Hematopoietic multipotent progenitor cell treated with erythropoietin and hydrocortisone succinate and interleukin-3 and kit ligand, for 15 days (in vitro differentiated cells): ENCODE results near the gene NPIPB6.
A peak's percentile ranks its signal among the peaks of the same experiment; 100 is the strongest.
"Not testable (repeated sequence)": the region's sequence is repeated elsewhere in the genome, so short reads cannot be mapped to it uniquely, and the experiment has no call there.

ENCODE experiments used
- DNase-seq: peaks from one replicate; pipeline ENCODE4 v3.0.0-alpha.2; 2015; ENCODE audit warnings: low spot score

NPIPB6 gene

DNA sequence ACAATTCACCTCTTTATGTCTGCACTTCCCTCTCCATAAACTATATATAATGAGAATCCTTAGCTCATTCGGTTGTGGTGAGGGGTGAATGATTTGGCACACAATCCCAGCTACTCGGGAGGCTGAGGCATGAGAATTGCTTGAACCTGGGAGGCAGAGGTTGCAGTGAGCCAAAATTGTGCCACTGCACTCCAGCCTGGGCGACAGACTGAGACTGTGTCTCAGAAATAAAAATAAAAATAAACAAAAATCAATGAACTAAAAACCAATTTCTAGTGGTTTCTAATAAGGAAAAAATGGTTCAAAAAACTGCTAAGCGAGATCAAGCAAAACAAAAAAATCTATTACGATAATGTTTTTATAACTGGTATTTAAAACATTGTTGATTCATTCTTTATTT, at the start of gene NPIPB6:
Gene NPIPB6, minus strand, starts transcription at position 101 of the 400 bp plus-strand sequence. CDS start 686 bp downstream, outside the sequence.
- DNase-seq = not testable (repeated sequence)

DNA sequence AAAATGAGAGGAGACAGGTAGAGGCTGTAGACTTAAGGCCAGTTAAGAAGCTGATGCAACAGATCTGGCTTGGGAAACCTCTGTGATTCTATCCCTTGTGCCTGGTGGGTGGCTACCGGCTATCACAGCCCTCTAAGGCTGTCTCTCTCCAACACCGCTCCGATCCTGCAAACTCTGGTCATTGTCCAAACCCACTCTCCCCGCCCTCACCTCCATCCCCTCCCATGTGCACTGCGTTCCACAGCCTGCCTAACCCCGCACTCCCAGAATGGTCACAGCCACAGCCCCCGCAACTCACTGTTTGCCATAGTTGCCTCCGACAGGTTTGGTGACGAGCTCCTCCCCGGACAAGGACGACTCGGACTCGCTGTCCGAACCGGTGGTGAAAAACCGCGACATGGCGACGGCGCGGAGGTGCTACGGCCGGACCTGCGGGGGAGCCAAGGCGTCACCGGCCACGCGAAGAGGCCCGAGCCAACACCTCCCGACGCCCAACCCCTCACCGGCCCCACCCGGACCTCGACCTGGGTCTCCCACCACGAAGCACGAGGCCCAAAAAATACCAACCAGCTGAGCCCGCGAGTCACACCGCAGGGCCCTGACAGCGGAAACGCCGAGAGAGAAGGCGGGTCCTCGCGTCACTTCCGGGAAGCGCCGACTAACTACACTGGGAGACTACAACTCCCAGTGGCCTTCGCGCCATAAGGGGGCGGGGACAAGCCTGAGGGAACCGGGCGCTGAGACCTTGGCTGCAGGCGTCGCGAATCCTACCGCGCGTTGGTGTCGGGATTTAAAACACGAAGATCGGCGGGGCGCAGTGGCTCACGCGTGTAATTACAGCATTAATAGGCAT, 40.1 kb upstream of the NPIPB6 start, which contains the start of gene EIF3CL:
Gene EIF3CL, minus strand, starts transcription at position 622 of the 853 bp plus-strand sequence. Its CDS starts 223 bp downstream, at position 399.
- not testable (repeated sequence) for DNase-seq

DNA sequence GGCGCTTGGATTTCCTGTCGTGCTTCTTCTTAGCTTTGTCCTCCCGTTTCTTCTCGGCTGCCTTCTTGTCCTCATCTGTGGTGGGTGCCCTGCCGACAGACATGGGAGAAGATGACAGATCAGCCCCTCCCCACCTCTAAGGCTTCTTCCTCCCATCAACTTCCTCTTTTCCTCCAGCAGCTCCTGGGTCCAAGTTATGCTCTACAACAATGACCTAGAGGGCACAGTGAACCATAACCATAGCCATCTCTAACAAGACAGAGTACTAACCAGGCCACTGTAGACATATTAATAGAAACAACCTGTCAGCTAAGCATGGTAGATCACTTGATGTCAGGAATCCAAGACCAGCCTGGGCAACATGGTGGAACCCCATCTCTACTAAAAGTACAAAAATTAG, 28.7 kb upstream of the NPIPB6 start:
- not testable (repeated sequence) for DNase-seq

DNA sequence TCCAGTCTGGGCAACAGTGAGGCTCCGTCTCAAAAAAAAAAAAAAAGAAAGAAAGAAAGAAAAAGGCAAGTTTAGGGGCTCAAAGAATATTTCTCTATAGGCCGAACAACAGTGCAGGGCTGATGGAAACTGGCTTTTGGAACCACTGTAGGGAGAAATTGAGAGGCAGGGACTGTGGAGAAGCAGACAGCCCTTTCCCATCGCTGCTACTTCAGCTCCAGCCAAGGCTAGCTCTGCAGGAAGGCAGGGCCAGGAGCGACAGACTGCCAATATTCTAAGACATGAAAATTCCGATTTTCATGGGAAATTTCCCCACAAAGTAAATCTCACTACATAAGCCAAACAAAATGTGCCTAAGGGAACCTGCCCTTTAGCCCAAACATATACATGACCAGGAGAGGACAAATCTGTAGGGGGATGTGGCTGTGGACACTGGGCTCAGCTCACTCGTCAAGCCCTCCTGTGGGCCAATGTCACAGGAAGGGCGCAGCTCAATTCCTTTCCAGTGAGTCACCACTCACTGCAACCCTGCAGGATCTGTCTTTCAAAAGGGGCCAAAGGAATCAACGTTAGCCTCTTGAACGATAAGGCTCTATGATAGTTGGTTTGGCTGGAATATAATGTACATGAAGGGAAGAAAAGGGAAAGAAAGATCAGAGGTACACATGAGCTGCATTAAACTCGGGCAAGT, 19.0 kb upstream of the NPIPB6 start:
- not testable (repeated sequence) for DNase-seq

DNA sequence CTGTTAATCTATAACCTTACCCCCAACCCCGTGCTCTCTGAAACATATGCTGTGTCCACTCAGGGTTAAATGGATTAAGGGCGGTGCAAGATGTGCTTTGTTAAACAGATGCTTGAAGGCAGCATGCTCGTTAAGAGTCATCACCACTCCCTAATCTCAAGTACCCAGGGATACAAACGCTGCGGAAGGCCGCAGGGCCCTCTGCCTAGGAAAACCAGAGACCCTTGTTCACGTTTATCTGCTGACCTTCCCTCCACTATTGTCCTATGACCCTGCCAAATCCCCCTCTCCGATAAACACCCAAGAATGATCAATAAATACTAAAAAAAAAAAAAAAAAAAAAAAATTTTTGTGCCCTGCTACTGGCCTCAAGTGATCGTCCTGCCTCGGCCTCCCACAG, 14.5 kb upstream of the NPIPB6 start:
- not testable (repeated sequence) for DNase-seq

DNA sequence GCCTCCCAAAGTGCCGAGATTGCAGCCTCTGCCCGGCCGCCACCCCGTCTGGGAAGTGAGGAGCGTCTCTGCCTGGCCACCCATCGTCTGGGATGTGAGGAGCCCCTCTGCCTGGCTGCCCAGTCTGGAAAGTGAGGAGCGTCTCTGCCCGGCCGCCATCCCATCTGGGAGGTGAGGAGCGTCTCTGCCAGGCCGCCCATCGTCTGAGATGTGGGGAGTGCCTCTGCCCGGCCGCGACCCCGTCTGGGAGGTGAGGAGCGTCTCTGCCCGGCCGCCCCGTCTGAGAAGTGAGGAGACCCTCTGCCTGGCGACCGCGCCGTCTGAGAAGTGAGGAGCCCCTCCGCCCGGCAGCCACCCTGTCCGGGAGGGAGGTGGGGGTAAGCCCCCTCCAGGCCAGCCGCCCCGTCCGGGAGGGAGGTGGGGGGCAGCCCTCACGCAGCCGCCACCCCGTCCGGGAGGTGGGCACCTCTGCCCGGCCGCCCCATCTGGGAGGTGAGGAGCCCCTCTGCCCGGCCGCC, 13.9 kb upstream of the NPIPB6 start:
- not testable (repeated sequence) for DNase-seq

DNA sequence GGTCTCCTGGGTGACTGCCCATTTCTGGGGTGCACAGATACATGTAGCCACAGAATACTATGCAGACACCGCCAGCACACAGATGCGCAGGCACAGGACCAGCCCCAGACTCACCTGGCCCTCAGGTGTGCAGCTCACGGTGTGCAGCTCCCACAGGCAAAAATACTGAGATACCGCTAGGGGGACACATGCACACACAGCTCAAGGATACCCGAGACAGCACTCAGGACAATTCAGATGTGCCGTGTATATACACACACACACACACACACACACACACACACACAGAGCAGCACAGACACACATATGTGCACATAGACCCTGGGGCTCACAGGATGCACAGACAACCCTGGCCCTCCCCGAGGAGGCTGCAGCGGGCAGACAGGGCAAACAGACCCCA, 11.8 kb upstream of the NPIPB6 start:
- not testable (repeated sequence) for DNase-seq

DNA sequence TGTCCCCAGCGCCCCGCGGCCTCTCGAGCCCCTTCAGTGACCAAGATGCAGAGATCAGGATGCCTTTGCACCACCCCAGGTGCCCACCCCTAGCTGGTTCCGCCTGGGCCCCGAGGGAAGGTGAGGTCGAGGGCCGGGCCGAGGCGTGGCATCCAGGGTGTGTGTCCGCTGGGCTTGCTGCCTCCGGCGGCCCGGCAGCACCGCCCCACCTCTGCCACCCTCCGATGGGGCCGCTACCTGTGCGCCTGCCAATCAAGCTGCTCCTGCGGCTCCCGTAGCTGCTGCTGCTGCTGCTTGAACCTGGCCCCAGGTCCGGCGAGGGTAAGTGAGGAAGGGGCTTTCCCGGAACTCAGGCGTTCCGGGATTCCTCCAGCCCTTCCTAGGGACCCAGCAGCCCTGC, 11.0 kb upstream of the NPIPB6 start:
- DNase-seq = not testable (repeated sequence)

DNA sequence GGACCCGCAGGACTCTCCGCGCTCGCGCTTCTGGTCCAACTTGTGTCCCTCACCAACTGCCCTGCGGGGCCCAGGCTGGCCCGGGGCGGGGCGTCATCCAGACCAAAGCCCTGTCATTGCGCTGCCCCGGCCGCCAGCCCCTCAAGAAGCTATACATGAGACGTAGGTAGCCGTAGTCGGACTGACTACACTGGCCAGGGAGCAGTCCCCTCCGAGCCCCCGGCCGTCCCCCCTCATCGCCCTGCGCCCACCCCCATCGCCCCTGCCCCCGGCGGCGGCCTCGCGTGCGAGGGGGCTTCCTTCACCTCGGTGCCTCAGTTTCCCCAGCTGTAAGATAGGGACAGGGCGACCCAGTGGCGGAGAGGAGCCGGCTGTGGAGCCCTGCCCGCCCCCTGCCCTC, 4.6 kb upstream of the NPIPB6 start:
- not testable (repeated sequence) for DNase-seq

DNA sequence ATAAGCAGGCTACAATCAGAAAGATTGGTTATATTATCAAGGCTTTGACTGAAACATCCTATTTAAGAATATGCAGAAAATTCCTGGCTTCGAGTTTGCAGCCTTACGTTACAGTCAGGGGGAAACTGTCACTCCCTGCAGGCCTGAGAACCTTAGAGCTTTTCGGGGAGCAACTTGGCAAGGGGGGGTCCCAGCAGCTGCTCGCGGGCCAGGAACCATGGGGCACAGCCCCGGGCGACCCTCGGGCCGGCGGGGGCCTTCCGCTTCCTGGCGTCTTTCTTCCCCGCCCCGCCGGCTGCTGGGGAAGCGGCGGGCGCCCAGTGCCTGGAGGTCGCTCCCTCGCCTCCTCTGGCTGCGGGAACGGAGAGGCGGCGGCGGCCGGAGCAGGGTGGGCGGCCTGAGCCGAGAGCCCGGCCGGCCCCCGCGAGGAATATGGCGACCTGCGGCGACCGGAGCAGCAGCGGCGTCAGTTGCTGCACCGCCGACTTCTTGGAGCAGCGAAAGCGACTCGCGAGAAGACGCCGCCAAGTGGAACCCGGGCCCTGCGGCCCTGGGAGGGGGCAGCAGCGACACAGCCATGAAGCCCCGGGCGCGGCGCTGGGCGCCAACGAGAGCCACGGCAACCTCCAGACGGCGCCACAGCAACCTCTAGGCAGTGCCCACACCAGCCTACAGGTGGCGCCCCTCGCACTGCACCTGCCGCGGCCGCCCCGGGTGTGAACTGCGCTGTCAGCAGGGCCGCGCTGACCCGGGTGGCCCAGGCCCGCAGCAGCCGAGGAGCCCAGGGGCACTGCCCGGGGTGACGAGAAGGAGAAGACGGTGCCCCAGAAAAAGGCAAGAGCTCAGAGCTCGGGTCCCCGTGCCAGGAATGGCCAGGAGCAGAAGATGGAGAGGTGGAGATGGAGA, 1.2 kb upstream of the NPIPB6 start:
- DNase-seq = not testable (repeated sequence)

DNA sequence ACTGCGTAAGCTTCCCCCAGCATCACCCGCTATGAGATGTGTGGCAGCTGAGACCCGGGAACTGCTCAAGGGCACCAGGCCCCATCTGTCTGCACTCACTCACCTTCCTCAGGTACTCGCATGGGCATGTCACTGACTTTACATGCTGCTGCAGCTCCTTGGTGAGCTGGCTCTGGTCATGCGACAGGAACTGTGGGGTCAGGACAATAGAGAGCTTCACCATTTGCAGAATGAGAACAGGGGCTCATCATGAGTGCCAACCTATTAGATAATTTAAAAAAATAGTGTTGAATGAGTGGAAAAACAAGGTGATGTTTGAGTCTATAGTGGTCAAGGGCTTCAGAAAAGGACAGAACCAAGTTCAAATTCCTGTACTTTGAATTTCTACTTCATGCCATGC, 708 bp downstream of the NPIPB6 start:
- not testable (repeated sequence) for DNase-seq

DNA sequence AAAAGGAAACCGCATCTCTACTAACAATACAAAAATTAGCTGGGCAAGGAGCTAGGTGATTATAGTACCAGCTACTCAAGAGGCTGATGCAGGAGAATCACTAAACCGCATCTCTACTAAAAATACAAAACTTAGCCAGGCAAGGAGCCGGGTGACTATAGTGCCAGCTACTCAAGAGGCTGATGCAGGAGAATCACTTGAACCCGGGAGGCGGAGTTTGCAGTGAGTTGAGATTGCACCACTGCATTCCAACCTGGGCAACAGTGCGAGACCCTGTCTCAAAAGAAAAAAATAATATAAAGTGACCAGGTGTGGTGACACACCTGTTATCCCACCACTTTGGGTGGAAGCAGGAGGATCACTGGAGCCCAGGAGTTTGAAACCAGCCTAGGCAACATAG, 25.1 kb downstream of the NPIPB6 start:
- DNase-seq = not testable (repeated sequence)

DNA sequence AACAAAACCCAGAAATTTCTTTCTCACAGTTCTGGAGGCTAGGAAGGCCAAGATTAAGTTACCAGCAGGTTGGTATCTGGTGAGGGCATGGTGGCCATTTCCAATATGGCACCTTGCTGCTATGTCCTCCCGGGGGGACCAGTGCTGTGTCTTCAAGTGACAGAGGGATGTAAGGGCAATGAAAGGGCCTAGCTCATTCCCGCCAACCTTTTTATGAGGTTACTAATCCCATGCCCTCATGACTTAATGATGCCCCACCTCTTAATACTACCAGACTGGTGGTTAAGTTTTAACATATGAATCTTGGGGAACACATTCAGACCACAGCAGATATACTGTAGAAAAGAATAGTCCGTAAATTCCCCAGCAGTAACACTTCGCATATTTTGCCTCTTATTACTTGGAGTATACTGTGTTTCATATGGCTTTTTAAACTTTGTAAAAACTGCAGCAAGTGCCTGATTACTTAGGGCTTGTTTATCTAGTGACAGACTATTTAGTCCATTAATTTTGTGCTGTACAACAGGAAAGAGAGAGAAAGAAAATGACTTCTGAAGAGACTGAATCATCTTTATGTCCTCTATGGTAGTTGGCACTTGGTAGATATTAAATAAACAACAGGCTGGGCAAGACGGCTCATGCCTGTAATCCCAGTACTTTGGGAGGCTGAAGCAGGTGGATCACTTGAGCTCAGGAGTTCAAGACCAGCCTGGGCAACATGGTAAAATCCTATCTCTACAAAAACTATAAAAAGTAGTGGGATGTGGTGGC, 26.2 kb downstream of the NPIPB6 start:
- not testable (repeated sequence) for DNase-seq

DNA sequence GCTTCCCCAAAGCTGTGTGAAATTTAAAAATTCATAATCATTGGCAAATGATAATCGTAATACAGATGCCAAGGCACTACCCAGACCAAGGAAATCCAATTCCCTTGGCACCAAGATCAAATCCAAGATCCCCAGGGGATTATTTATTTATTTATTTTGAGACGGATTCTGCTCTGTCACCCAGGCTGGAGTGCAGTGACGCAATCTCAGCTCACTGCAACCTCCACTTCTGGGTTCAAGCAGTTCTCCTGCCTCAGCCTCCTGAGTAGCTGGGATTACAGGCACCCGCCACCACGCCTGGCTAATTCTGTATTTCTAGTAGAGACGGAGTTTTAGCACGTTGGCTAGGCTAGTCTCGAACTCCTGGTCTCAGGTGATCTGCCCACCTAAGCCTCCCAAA, 27.6 kb downstream of the NPIPB6 start:
- DNase-seq = not testable (repeated sequence)

DNA sequence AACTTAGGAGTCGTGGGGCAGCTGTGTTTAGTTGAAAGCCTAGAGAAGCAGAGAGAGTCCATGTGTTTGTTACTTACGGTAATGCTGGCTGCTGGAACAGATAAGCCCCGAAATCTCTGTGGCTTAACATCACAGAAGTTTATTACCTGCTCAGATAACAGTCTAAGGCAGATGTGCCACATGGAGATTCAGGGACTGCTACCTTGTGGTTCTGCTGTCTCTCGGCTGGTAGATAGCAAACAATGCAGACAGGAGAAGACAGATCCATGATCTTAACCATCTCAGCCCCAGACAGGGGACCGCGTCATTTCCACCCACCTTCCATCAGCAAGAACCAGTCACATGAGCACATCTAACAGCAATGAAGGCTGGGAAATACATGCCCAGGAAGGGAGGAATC, 30.7 kb downstream of the NPIPB6 start:
- not testable (repeated sequence) for DNase-seq

DNA sequence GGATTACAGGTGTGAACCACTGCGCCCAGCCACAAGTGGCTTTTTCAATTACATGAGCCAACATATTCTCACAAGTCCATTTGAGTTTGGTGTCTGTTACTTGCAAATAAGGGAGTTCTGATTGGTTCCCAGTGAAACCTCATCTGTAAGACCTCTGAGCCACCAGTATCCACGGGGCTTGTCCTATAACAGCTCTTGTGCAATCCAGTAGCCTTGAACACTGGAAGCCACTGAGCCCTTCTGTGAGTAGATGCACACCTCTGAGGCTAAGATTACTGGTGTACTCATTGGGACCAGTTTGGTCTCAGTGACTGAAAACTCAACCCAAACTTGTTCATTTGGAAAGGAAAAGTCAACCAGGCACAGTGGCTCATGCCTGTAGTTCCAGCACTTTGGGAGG, 32.3 kb downstream of the NPIPB6 start:
- DNase-seq = not testable (repeated sequence)

DNA sequence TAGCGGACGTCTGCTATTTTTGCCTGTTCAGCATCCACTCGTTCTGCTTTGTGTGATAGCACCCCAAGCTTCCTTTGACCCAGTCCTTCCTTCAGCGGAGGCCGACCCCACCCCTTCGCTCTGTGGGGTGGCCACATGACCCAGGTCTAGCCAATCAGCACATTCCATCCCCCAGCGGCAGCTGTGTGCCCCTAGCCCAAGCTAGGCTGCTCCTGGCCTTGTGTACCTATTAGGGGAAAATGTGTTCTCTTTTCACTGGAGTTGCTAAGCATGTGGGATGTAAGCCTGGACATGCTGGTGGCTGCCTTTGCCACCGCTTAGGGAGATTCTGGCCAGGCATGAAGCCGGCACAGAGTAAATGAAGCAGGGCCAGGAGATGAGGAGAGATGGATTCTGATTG, 33.1 kb downstream of the NPIPB6 start:
- DNase-seq = not testable (repeated sequence)

DNA sequence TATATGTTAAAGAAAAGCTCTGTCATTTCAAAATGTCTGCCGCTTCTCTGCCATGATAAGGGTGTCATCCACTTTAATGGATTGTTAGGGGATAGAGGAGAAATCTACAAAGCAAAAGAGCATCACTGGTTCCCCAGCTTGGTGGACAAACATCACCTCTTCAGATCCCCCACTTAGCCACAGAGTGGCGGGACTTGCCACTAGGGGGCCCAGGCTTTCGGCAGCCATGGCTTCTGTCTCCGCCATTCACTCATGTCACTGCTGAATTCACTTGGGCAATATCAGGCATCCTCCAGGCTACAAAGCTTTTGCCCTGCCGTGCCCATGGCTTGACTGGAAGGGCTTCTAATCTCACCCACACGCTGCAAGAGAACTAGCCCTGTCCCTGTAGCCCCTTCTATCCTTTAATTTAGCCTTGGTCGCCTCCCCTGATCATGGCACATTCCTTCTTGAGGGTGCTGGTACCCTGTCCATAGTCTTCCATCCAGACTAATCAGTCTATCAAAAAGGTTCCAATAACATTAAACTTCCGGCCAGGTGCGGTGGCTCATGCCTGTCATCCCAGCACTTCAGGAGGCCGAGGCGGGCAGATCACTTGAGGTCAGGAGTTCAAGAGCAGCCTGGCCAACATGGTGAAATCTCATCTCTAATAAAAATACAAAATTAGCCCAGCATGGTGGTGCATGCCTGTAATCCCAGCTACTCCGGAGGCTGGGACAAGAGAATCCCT, 36.3 kb downstream of the NPIPB6 start:
- peak; percentile 21 for DNase-seq

DNA sequence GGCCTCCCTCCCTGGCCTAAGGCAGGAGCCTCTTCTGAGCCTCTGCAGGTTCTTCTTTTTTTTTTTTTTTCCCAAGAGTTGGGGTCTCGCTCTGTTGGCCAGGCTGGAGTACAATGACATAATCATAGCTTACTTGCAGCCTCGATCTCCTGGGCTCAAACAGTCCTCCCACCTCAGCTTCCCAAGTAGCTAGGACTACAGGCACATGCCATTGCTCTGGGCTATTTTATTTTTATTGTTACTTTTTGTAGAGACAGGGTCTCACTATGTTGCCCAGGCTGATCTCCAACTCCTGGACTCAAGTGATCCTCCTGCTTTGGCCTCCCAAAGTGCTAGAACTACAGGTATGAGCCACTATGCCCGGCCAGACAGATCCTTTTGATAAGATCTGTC, 38.4 kb downstream of the NPIPB6 start:
- no peak for DNase-seq

DNA sequence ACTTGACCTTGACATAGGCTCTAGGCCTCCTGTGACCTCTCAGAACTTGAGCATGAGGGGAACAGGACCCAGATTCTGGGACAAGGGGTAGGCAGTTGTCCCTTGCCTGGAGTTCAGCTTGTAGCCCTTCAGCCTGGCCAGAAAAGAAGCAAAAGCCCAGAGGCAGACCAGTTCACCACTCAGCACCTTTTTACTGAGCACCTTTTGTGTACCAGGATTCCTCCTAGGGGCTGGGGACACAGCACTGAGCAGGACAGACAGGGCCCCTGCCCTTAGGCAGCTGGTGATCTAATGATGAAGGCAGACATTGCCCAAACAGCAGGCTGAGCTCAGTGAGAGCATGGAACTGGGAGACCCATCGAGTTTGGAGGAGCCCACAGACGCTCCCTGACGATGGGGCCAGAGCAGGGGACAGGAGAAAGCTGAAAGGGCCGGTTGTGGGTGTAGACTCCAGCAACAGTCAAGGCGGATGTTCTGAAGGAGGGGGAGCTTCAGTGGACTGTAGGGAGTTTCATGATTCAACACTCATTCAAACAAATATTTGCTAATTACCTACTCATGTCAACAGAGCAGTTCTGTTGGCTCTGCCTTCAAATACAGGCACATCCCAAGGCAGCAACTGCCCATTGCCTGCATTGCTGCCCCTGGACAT, 38.9 kb downstream of the NPIPB6 start:
- DNase-seq = no peak
